Skin of body (tissue), 2 donors: ENCODE results near the gene LPCAT1. TPM values are rescaled to one million over a fixed set of nuclear protein-coding genes. Genes with fewer than 3 reads are reported as not detected.
"Not testable (repeated sequence)": the region's sequence is repeated elsewhere in the genome, so short reads cannot be mapped to it uniquely, and the experiment has no call there.

Experiments
- DNase-seq: peaks from one replicate; lab custom pipeline; 2025; lab: John Stamatoyannopoulos, UW
- total RNA-seq: library from RNA; depleted of rRNA; stranded (reverse); fragments of >200 nt; gene quantifications from one replicate; pipeline ENCODE4 v1.2.3, GENCODE V29; 2014

The LPCAT1 gene
- total RNA-seq, 1 donor from 2014 or later, result 25.1 TPM

DNA sequence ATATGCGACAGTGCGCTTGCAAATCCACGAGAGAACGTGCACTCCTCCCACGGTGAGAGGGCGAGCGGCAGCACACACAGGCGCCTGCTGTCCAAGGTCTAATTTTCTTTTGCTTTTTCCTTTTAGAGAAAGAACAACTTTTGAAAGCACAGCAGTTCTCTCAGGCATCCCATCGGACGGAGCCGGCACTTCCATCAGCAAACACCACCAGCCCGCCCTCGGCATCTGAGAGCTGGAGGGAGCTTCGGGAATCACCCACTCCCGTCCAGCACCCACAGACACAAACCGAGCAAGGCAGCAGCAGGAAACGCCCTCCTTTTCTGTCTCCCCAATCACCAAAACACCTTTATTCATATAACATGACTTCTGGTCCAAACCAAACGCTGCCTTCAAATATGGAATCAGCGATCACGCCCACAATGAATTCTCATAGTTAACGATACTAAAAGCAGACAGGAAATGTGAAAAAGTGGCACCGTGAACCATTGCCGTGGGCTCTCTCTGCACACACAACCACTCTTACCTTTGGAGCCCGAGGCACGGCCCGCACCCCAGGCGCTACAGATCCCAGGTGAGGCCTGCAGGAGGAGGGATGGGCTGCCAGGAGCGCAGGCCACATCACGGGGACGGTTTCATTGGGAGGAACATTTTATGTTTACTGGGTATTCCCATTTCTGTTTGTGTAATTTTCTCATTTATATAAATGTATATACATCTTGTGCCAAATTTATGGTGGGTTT, 14.2 kb downstream of the LPCAT1 start:
- no peak for DNase-seq

DNA sequence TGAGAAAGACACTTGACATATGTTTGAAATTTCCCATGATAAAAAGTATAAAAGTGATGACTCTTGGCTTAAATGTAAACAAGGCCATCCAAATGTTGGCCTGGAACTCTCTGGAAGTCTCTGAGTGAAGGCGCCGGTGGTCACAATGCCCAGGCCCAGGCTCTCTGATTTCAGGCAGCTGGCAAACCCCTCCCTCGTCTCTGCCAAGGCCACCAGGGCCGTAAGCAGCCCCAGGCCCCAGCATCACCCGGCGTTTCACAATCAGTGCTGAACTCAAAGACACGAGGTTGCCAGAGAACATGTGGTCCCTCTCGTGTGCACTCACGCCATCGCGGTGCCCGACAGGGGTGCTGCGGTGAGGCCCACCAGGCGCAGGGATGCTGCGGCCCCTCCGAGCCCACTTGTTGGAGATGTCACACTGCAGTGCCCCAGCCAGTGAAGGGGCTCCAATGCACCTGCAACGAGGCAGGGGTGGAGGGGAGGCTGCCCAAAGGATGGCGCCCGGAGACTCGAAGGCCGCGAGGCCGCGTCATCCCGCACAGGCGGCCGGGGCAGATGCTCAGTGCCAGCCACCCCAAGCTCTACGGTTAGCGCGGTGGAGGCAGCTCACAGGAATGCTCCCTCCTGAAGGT, 15.0 kb downstream of the LPCAT1 start:
- no peak for DNase-seq

DNA sequence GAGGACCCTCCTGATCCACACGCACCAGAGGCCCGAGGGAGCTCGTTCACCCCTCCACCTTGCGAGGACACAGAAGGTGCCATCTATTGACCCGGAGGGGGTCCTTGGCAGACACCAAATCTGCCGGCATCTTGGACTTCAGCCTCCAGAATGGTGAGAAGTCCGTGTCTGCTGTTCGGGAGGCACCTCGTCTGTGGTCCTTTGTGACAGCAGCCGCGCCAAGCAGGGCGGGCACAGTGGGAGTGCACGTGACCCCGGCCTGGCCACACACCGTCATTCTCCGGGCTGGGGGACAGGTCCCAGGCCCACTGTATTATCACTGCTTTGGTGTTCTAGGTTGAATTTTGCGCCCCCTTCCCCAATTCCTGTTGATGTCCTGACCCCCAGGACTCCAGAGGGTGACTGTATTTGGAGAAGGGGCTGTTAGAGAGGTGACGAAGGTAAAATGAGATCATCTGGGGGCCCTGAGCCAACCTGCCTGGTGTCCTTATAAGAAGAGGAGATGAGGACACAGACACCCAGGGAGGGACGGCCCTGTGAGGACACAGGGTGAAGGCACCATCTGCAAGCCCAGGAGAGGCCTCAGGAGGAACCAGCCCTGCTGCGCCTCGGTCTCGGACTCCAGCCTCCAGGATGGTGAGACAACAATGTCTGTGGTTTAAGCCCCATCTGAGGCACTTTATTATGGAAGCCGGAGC, 15.7 kb downstream of the LPCAT1 start:
- DNase-seq, result no peak

DNA sequence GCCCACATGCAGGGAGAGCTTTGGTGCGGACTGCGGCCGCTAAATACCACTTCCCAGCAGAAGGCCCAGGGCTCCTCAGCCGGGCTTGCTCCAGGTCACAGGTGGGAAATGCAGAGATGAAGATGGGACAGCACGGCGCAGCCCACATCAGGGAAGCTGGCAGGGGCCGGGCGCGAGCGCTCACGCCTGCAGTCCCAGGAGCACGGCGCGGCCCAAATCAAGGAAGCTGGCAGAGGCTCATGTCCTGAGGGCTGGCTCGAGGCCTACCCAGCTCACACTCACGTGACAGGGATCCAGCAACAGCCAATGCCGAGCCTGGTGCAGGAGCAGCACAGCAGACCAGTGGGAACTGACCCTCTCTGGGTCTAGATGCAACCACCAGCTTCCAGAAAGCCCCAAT, 16.3 kb downstream of the LPCAT1 start:
- no peak for DNase-seq

DNA sequence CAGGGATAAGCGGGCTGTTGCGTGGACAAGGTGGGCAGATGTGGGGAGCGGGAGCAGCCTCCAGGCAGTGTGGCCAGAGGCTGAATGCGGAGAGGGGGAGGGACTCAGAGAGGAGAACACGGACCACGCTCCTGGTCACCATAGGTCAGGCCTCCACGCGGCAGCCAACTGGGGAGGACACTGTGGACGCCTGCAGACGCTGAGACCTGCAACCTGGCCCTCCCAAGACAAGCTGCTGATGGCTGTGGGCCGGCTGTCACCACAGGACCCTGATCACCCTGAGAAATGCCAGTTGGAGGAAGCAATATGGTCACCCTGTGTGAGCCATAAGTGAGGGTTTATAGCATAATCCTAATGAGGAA, 16.8 kb downstream of the LPCAT1 start:
- DNase-seq, result no peak

DNA sequence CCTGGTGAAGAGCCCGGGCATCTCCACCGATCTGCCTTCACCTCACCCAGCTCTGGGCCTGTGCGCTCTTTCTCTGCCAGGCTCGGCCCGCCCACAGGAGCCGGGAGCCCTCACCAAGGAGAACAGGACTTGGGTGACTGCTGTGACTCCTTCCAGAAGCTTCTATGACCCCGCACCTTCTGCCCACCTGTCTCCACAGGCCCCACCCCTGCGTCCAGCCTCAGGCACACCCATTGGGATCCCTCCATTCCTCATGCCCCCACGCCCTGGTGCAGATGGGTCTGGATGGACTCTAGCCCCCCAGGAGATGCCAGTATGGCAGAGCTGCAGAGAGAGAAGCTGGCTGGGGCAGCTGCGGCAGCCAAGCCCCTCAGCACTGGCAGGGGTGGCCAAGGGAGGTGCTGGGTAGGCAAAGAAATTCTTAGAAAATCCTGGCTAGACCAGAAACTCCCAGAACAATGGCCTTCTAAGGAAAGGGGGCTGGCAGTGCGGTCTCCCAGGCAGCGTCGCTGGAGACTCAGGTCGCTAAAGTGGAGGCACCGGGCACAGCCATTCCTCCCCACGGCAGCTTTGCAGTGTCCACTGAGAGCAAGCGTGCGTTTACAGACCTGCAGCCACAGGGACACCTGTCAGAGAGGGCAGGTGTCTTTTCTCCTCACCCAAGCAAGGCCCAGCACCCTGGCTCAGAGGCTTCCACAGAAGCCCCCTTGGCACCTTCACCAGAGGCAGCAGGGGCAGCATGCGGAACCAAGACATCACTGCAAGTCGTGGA, 17.3 kb downstream of the LPCAT1 start:
- DNase-seq, result no peak

DNA sequence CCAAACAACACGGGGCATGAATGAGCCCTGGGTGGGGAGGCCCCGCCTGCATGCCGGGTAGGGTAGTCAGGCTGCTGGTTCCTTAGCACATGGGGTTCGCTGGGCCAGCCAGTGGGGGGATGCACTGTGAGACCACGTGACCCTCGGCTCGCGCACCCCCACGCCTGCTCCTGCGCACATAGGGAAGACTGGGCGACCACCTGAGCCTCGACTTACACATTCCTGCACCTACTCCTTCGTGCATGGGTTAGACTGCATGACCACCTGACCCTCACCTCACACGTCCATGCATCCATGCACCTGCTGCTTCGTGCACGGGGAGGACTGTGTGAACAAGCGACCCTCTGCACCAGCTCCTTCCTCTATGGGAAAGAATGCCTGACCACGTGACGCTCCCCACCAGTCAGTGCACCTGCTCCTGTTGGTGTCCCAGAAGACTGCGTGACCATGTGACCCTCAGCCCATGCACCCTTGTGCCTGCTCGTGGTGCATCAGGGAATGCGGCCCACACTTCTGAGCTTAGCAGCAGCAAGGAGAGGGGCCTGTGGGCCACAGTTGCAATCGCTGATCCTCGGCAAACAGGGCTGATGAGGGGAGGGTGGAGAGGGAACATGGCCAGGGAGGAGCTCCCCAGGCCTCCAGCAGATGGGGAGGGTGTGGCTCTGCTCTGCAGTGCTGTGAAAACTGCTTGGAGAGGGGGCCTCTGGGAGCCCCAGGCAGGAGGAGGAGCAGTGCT, 18.1 kb downstream of the LPCAT1 start:
- DNase-seq, result no peak

GRCh38 chr5:1505089-1505488, 18.7 kb downstream of the LPCAT1 start:
- not testable (repeated sequence) for DNase-seq

DNA sequence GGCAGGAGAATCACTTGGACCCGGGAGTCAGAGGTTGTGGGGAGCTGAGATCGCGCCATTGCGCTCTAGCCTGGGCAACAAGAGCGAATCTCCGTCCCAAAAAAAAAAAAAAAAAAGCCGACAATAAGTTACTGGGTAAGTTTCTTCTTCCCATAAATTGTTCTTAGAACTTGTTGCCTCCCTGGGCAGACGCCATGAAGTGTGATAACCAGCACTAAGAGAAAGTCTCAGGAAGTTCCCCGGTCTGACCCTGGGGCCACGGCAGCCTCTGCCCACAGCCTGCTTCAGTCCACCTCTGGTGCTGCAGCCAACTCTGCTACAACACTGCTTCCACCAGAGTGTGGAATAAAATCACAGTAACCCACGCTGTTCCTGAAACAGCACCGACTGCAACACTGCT, 19.1 kb downstream of the LPCAT1 start:
- DNase-seq, result no peak

- no peak for DNase-seq
Observed at GRCh38 chr5:1504069-1504595, 19.6 kb downstream of the LPCAT1 start.

DNA sequence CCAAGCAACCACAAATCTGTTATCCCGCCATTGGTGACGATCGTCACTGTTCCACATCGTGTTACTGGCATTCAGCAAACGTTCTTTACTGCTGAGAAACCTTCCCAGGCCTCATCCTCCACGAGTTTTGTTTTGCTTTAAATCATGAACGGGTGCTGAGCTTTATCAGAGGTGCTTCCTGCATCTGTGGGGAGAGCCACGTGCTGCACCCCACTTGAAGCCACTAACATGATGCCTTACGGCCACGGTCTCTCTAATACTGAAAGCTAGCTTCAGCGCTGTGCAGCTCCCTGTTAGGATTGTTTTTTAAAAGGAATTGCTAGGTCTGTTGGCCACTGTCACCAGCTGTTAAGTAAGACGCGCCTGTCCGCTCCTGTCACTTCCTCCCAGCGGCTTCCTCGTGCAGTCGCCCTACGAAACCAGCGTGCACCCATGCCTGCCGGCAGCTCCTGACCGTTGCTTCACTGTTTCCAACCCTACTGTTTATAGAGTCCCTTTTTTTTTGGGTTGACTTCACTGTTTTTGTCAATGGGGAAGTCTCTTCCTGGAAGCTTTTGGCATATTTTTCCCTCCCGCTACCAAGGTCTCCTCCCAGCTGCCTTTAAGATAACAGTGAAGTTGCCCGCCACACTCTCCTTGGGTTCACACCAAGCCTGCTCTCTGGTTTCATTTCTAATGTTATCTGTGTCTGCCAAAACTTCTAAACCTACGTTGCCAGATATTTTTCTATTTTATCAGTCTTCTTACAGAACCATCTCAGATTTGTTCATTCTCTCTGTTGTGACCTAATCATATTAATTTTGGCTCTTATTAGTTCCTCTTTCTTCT, 20.3 kb downstream of the LPCAT1 start:
- no peak for DNase-seq

GRCh38 chr5:1502737-1503120, 21.0 kb downstream of the LPCAT1 start:
- no peak for DNase-seq

DNA sequence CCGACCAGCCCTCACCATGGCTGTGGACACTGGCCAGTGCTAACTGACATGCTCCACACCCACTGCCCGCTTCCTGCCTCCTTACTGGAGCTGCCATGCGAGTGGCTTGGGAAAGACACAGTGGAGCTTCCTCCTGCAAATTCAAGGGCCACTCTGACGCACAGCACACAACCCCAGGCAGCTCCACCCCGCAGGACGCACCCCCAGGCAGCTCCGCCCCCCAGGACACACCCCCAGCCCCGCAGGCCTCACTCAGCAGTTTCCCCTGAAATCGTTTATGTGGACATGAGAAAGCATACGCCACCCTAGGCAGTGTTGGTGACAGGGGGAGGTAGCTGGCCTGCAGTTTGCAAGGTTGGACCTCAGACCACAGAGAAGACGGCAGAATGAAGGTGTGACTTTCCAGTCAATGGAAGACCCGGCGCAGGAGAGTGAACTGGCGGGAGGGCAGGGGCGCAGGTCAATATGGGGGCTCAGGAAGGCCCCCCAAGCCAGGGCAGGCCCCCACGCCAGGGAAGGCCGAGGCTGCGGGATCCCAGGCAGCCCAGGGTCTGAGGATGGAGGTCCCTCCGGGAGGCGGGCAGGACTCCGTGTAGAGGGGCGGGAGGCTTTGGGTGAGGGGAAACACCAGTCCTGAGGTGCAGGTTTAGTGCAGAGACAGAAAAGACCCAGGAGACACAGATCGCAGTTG, 21.6 kb downstream of the LPCAT1 start:
- no peak for DNase-seq

DNA sequence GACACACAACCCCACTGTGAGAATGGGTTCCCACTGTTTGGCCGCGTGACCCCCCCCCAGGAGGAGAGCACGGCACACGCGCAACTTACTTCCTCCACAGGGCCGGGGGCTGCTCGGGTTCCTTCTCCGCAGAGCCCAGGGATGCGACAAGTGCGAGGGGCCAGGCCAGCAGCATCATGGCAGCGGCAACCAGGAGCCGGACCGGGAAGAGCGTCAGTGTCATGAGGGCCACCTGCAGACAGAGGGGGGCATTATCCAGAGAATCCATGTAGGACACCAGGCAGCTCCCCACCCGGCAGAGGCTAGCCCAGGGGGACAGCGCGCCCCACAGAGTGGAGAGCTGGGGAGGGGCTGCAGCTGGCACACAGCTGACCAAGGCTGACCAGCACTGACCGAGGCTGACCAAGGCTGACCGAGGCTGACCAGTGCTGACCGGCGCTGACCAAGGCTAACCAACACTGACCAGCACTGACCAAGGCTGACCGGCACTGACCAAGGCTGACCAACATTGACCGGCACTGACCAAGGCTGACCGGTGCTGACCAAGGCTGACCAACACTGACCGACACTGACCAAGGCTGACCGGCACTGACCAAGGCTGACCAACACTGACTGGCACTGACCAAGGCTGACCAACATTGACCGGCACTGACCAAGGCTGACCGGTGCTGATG, 22.3 kb downstream of the LPCAT1 start:
- DNase-seq, result peak; percentile 42

DNA sequence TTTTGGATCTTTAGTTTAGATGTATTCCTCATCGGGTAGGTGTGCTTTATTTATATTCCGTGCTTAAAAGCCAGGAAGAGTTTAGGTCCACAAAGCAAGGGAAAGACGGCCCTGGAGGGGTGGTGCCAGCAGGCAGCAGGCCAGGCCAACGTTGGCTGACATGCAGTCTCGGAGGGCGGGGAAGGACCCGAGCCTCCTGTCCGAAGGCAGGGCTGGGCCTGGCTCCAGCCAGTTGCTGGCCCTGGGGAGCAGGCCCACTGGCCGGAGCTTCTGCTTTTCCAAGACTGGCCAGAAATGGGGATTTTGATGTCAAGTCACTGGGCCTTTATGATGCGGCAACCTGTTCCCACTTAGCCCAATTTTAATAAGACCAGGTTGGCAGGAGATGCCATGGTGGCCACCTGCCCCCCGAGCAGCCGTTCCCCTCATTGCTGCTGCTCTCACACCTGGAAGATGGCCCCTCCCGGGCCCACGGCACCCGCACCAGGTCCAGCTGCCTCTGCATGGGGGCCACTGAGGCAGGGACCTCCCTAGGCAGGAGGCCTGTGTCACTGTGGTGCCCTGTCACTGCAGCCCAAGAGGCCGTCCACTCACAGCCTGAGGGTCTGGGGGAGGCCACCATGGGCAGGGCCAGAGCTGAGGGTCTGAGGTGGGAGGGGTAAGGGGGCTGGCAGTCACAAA, 23.2 kb downstream of the LPCAT1 start:
- no peak for DNase-seq

DNA sequence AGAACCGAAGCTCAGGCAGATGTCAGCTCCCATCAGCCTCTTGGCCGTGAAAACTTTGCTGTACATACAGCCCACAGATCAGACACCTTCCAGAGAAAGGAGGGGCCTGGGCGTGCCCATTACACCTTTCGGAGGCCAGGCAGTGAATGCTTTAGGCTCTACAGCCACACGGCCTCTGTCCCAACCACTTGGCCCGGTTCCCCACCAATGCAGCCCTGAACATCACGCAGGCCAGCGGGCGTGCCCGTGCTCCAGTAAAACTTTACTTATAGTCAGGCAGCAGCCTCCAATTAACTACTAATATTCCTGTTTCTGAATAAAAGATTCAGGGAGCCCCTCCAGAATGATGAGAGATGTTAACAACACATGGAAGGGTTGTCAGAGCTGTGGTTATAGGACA, 23.9 kb downstream of the LPCAT1 start:
- no peak for DNase-seq

DNA sequence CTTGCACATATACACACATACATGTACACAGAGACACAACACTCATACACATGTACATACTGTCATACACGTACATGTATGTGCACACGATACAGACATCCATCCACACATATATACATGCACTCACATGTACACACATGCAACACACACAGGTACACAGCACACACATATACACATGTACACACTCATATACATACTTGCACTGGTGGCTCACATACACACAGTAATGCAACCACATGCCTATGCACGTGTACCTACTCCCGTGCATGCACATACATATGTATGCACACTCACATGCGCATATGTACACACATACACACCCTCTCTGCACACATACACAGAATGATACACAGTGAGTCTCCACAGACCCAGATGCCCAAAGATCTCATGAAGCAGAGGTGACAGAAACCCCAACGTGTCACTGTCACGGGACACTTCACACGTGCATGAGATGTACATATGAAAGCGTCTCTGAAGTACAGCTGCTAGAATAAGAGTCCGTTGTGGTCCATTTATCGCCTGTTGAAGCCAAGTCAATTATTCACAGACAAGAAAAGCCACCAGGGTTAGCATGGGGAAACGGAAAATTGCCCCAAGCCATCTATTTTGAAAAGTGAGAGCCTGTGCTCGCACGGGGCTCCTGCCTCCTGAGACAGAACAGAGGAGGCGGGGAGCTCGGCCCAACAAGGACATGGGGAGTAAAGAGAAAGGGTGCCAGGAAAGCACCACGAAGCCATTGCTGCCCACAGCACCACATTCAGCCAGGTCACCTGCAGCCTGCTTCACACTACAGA, 24.9 kb downstream of the LPCAT1 start:
- DNase-seq, result no peak
